ENCODE measurements around the gene NUDT14. TPM values are rescaled to one million over a fixed set of nuclear protein-coding genes. Genes with fewer than 3 reads are reported as not detected.

NUDT14 gene
- total RNA-seq, 2 donors from 2014 or later, result 32.9 to 36.5 TPM

GRCh38 chr14:105124823-105125222 lies 56.3 kb downstream of the NUDT14 start:
- H3K27ac ChIP-seq, result no peak overlapping the region
- H3K27me3 ChIP-seq (replicated peaks; ENCODE audit: insufficient read depth), result no peaks in the 10 kb centered on the region
- intact Hi-C loops (cut with DNase I), result no loop called here
- 87% methylated on average over 5 of the region's 5 CpGs for WGBS
- no peak for DNase-seq (ENCODE audit: low spot score)
- H3K4me3 ChIP-seq, result no peak overlapping the region
- no peak for TF ChIP-seq CTCF (IDR thresholded peaks at IDR 0.05)
- no peak for TF ChIP-seq POLR2A (IDR thresholded peaks at IDR 0.05)
- H3K9me3 ChIP-seq, result no peaks in the 10 kb centered on the region
- peaks cover 1% of the 10 kb centered on the region for H3K4me1 ChIP-seq (replicated peaks)
- no peaks in the 10 kb centered on the region for H3K36me3 ChIP-seq

DNA sequence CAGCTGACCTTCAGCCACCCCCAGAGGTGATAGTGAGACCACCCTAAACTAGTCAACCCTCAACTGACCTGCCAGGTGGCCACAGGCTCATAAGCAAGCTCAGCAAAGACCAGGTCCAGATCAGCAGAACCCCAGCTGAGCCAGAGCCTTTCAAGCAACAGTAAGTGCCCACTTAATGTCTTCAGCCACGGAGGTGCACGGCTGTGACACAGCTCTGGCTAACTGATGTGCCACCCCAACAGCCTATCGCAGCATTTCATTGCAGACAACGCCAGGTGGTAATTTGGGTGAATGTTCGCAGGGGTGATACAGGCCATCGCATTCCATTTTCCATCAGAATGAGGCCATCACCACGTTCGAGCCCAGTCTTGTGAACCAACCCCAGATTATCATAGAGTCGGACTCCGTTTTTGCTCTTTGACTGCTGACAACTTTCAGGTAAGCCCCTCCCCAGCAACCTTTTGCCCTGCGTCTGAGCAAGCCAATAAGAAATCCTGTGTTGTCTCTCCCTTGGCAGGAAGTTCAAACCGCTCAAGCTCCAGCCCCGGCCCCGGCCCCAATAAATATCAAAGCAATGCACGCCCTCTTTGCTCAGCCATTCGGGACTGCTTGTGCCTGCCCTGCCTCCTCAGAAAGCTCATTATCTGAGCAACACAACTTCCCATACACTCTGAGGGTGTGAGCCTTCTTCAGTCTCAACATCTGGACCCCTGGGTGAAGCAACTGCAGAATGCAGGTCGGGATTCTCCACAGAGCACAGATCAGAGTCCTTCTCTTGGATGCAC lies 56.9 kb downstream of the NUDT14 start:
- Histone ChIP-seq H3K27ac (no peak overlapping the region), H3K4me1 (replicated peaks) (peaks cover 8% of the 10 kb centered on the region), H3K27me3 (replicated peaks; ENCODE audit: insufficient read depth) (no peaks in the 10 kb centered on the region), H3K36me3 (no peaks in the 10 kb centered on the region), H3K4me3 (no peak overlapping the region), H3K9me3 (no peaks in the 10 kb centered on the region)
- no peak for DNase-seq (ENCODE audit: low spot score)
- intact Hi-C loops (cut with DNase I), result no loop called here
- TF ChIP-seq POLR2A (IDR thresholded peaks at IDR 0.05) (no peak), POLR2AphosphoS5 (IDR thresholded peaks at IDR 0.05) (no peak), CTCF (IDR thresholded peaks at IDR 0.05) (no peak)
- 49% methylated on average over 17 of the region's 17 CpGs for WGBS

DNA sequence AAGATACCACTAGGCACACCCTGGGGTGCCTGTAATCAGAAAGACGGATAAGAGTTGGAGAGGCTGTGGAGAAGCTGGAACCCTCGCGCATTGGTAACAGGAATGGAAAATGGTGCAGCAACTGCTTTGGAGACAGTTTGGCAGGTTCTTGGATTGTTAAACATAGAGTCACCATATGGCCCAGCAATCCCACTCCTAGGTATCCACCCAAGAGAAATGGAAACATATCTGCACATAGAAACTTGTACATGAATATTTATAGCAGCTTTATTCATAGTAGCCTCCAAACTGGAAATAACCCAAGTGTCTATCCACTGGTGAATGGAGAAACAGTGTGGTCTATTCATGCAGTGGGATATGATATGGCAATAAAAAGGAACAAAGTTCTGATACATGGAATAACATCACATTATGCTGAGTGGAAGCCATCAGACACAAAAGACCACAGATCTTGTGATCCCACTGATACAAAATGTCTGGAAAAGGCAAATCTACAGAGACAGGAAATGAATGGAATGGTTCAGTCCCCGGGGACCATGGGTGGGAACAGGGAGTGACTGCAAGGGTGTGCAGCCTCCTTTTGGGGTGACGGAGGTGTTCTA lies 57.9 kb downstream of the NUDT14 start:
- no peaks in the 10 kb centered on the region for H3K27me3 ChIP-seq (replicated peaks; ENCODE audit: insufficient read depth)
- 92% methylated on average over 5 of the region's 5 CpGs for WGBS
- DNase-seq (ENCODE audit: low spot score), result no peak

More for the DNA sequence above, 57.9 kb downstream of the NUDT14 start:
- Histone ChIP-seq H3K9me3 (no peaks in the 10 kb centered on the region), H3K36me3 (no peaks in the 10 kb centered on the region), H3K4me1 (replicated peaks) (peaks cover 9% of the 10 kb centered on the region), H3K4me3 (no peak overlapping the region), H3K27ac (no peak overlapping the region)
- TF ChIP-seq POLR2AphosphoS5 (IDR thresholded peaks at IDR 0.05) (no peak), CTCF (IDR thresholded peaks at IDR 0.05) (no peak), POLR2A (IDR thresholded peaks at IDR 0.05) (no peak)
- intact Hi-C loops (cut with DNase I), result no loop called here

Small RNA genes lying within 50 kb of the gene (microRNA-seq; reads per million reads assigned to microRNA genes)
- 0.25 reads per million for gene MIR6765

Small RNA genes lying within 50 kb of the gene (small RNA-seq; reads per million reads assigned to genes)
- gene MIR6765, result 0 reads per million in 2 donors

Other genes starting within 250 kb of the NUDT14 start
- gene AHNAK2, start 202.9 kb downstream of the NUDT14 start, total RNA-seq, result 10 to 100 TPM; 18.3 to 27.2 TPM
- 10 to 100 TPM; 15.2 to 19.3 TPM for gene CLBA1, start 195.5 kb downstream of the NUDT14 start, total RNA-seq
- gene CDCA4, start 160.2 kb downstream of the NUDT14 start, total RNA-seq, result 10 to 100 TPM; 12.3 to 17.6 TPM
- gene GPR132, start 115.9 kb downstream of the NUDT14 start, total RNA-seq, result 1 to 10 TPM in 1 of 2 donors, under 1 TPM in 1; 0.68 to 1.4 TPM
- 10 to 100 TPM; 26.8 to 30.5 TPM for gene JAG2, start 12.5 kb downstream of the NUDT14 start, total RNA-seq
- gene BTBD6, start 67.2 kb upstream of the NUDT14 start, total RNA-seq, result 10 to 100 TPM; 60.0 to 82.5 TPM
- gene BRF1, start 119.7 kb upstream of the NUDT14 start, total RNA-seq, result 10 to 100 TPM; 64.9 to 88.9 TPM
- gene PACS2, start 133.4 kb upstream of the NUDT14 start, total RNA-seq, result 100 to 1,000 TPM in 1 of 2 donors, 10 to 100 TPM in 1; 48.5 to 124 TPM
- under 1 TPM; 0.57 to 0.73 TPM for gene TEX22, start 217.2 kb upstream of the NUDT14 start, total RNA-seq
- 100 to 1,000 TPM in 1 of 2 donors, 10 to 100 TPM in 1; 58.9 to 155 TPM for gene MTA1, start 238.5 kb upstream of the NUDT14 start, total RNA-seq

Data from prostate gland (tissue), 2 donors.